ENCODE results near the gene PERM1. TPM values are rescaled to one million over a fixed set of nuclear protein-coding genes. Genes with fewer than 3 reads are reported as not detected.

PERM1 gene
- total and polyA plus RNA-seq, 2 of the 13 experiments (the other 11 are each of a cell fraction or from before 2014, with no cell fraction given) = 0.04 to 0.29 TPM

- peak overlapping the region; percentile 88 for H3K4me2 ChIP-seq (ENCODE audit: low read depth, low read length)
- no peak for DNase-seq (ENCODE audit: low spot score)
- no peak overlapping the region for H3K27ac ChIP-seq (ENCODE audit: extremely low read length, insufficient read depth, low read length)
- no peak overlapping the region for H2AFZ ChIP-seq (ENCODE audit: low read length)
- no peak for ATAC-seq
- ChIA-PET CTCF (ENCODE audit: low intra/inter-chr PET ratio, low total read pairs) (no interaction called here), POLR2A (no interaction called here)
- peak overlapping the region; percentile 67 for H3K9ac ChIP-seq (ENCODE audit: insufficient read depth, low read depth, low read length)
- H3K36me3 ChIP-seq (replicated peaks in 1 of 2; ENCODE audit: control insufficient read depth in 1 of 2, insufficient read depth in 2 of 2, low read length in 2 of 2) = peaks cover 6 to 18% of the 10 kb centered on the region in 2 experiments
- H3K9me3 ChIP-seq (ENCODE audit: low read length) = no peaks in the 10 kb centered on the region
- peak overlapping the region; percentile 83 to 100 (median 99); a peak in 5 of 6 replicates for H3K4me3 ChIP-seq (replicated peaks in 1 of 3; ENCODE audit: insufficient read depth in 1 of 3, low read depth in 2 of 3, low read length in 3 of 3)
- H4K20me1 ChIP-seq (ENCODE audit: insufficient read depth, low read length) = peaks cover 13% of the 10 kb centered on the region
- peaks cover 21% of the 10 kb centered on the region for H3K79me2 ChIP-seq (ENCODE audit: insufficient read depth, low read length)
- H3K4me1 ChIP-seq (ENCODE audit: insufficient read depth, low read length) = peaks cover 25% of the 10 kb centered on the region
- BruUV-seq (replicated peaks) = no TSS peak
- 93% methylated on average over 3 of the region's 56 CpGs for WGBS (ENCODE audit: low lambda C conversion rate)
- intact Hi-C loops (cut with micrococcal nuclease; ENCODE audit: unreplicated experiment) (no loop called here), in situ Hi-C loops (cut with HindIII; ENCODE audit: extremely low pct_ligation_motif_present, low pct_unique_long_range_greater_than_20kb) (no loop called here)
- peaks cover 0 to 4% of the 10 kb centered on the region in 2 experiments; a peak in 1 of 5 replicates for H3K27me3 ChIP-seq (ENCODE audit: control insufficient read depth in 1 of 2, insufficient read depth in 2 of 2, low read length in 2 of 2)
- FAIRE-seq = no peak
- TF ChIP-seq RNF2 (conservative IDR thresholded peaks at IDR 0.05; ENCODE audit: low read depth) (0 out of 2 replicates have a peak, but pooled peaks have one; percentile 33), ZBTB33 (CRISPR knock-in tag; IDR thresholded peaks at IDR 0.05) (peak; percentile 86), ZHX1 (CRISPR knock-in tag; IDR thresholded peaks at IDR 0.05; ENCODE audit: low read depth) (peak; percentile 54; the same call in 1 of the 2 replicates), ZNF10 (CRISPR knock-in tag; IDR thresholded peaks at IDR 0.05; ENCODE audit: borderline replicate concordance, low read depth) (no peak), NCOA2 (CRISPR knock-in tag; IDR thresholded peaks at IDR 0.05) (no peak), HINFP (CRISPR knock-in tag; IDR thresholded peaks at IDR 0.05; ENCODE audit: low read depth) (no peak), ZFP91 (CRISPR knock-in tag; IDR thresholded peaks at IDR 0.05; ENCODE audit: borderline replicate concordance) (0 out of 2 replicates have a peak, but pooled peaks have one; percentile 31), HNRNPL (IDR thresholded peaks at IDR 0.05; ENCODE audit: low read depth, low read length) (0 out of 2 replicates have a peak, but pooled peaks have one; percentile 14), MAX (IDR thresholded peaks at IDR 0.05) (peak; percentile 62; the same call in 1 of the 2 replicates), GABPB1 (CRISPR knock-in tag; IDR thresholded peaks at IDR 0.05) (peak; percentile 23; the same call in 1 of the 2 replicates), MLXIP (CRISPR knock-in tag; IDR thresholded peaks at IDR 0.05; ENCODE audit: borderline replicate concordance) (no peak)
Observed at GRCh38 chr1:961132-961669, 20.7 kb downstream of the PERM1 start.
